Ureter (tissue), 1 donor: ENCODE measurements around the gene IQCE. TPM values are rescaled to one million over a fixed set of nuclear protein-coding genes. Genes with fewer than 3 reads are reported as not detected.

ENCODE experiments used
- DNase-seq: peaks from one replicate; pipeline ENCODE4 v3.0.0-alpha.2; 2020; ENCODE audit warnings: low spot score
- total RNA-seq: library from RNA; stranded (reverse); gene quantifications from one replicate; pipeline ENCODE4 v1.2.4, GENCODE V29; 2023
- donor health status: DM: yes; HTN: yes; CAD: no.

IQCE gene
- total RNA-seq = 23.0 TPM

DNA sequence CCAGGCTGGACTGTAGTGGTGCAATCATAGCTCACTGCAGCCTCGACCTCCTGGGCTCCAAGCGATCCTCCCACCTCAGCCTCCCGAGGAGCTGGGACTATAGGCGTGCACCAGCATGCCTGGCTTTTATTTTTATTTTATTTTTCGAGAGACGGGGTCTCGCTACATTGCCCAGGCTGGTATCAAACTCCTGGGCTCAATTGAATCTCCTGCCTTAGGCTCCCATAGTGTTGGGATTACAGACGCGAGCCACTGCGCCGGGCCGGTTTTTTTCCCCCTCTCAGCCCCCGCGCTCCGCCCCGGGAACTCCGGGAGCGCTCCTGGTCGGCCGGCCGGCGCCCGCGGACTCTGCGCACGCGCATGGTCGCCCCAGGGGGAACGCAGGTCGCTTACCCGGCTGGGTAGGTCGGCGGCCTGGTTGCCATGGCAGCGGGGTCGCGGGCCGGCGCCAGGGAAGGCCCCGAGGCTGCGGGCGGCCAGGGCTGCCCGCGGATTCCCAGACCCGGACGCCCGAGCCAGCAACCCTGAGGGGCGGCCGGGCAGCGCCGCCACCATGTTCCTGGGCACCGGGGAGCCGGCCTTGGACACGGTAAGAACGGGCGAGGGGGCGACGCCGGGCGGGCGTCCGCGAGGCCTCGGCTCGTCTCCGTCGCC, at the start of gene IQCE:
Gene IQCE, plus strand, starts transcription at position 351 of the 654 bp plus-strand sequence. Its CDS starts 203 bp downstream, at position 554.
- DNase-seq = peak; percentile 92

- no peak for DNase-seq
These were observed 49.4 kb upstream of the IQCE start for GRCh38 chr7:2509298-2509906.

DNA sequence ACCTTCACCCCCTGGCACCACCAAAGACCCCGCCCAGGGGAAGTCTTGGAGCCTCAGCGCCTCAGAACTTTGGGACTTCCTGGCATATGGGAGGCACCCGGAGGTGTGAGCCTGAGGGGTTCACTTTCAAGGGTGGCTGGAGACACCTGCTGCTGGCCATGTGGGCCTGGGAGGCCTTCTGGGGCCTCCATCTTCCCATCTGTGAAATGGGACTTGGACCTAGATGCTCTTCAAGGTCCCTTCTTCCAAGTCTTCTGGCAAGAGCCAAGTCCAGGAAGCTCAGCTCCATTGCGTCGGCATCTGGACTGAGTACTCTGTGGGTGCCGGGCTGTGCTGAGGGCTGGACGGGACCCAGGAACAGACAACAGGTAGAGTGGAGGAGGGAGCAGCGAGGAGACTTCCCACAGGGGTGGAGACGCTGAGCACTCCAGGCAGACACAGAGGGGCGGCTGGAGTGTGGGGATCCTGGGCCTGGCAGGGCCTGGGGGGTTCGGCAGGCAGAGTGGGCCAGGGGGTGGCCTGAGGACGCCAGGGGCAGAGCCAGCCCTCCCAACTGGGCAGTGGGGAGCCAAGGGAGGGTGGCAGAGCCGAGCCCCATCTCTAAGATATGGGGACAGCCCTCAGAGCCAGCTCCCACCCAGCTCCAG, 48.5 kb upstream of the IQCE start:
- no peak for DNase-seq

GRCh38 chr7:2510909-2511768, 47.6 kb upstream of the IQCE start:
- DNase-seq = no peak

DNA sequence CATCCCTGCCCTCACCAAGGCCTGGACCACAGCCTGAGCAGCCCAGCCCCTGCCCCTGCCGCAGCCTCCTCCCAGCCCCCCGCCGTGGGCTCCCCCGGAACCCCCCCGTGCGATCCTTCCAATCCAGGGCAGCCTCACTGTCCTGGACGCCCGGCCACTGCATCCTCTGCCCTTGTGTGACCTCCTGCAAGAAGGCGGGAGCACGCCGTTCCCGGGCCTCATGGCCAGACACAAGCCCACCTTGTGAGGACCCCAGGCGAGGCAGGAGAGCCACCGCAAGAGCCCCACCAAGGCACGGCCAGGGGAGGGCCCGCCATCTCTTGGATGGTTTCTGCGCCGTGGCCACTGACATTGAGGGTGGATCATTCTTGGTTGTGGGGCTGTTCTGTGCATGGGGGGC, 47.0 kb upstream of the IQCE start:
- DNase-seq = no peak

DNA sequence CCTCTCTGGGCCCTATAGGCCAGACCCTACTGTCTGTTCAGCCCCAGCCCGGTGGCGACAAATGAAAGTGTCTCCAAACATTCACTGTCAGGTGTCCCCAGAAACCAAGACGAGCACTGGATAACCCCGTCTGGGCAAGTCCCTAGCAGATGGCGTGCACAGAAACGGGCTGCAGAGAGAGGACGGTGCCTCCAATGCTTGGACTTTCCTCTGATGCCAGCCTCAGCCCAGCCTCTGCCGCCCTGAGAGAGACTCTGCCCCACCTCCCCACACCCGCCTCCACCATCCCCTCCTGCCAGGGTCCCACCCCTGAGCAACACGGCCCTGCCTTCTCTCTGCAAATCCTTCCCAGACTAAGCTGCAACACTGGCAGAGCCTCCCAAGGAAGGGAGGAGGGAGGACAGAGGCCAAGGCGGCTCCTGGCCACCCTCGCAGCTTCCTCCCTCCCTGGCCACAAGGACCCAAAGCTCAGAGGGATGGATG, 46.6 kb upstream of the IQCE start:
- no peak for DNase-seq

DNA sequence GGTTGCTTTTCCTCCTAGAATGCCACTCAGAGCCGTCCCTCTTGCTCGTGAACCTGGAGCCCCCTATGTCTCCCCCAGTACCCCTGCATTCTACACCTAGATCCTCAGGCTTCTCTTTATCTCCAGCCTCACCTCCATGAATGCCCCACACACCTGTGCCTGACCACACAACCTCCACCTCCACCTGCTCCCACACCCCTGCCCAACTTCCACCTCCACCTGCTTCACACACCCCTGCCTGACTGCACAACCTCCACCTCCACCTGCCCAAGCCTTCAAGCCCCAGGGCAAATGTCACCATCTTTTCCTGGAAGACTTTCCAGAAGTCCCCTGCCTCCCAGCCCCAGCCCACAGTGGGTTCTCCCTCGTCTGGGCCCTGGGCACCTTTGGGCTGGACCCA, 46.1 kb upstream of the IQCE start:
- no peak for DNase-seq

DNA sequence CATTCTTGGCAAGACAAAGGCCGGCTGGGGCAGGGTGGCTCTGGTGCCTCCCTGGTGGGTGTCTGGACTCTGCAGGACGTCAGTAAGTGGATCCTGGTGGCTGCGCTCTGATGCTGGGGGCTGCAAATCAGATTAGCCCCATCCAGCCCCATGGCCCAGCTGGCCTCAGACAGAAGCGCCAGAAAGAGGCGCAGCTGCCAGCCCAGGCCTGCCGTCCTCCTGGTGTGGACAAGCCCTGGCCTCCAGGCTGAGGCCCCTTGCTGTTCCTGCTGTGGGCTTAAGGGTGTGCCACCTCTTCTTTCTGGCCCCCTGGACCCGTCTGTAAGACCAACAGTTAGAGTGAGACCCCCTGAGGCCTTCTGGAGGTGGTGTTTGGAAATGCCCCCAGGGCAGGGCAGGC, 45.1 kb upstream of the IQCE start:
- DNase-seq = no peak

- no peak for DNase-seq
These were observed 44.0 kb upstream of the IQCE start for GRCh38 chr7:2514473-2515423.

GRCh38 chr7:2515424-2516193, 43.2 kb upstream of the IQCE start:
- DNase-seq = no peak

- DNase-seq = no peak
These were observed 42.6 kb upstream of the IQCE start for GRCh38 chr7:2516194-2516555.

DNA sequence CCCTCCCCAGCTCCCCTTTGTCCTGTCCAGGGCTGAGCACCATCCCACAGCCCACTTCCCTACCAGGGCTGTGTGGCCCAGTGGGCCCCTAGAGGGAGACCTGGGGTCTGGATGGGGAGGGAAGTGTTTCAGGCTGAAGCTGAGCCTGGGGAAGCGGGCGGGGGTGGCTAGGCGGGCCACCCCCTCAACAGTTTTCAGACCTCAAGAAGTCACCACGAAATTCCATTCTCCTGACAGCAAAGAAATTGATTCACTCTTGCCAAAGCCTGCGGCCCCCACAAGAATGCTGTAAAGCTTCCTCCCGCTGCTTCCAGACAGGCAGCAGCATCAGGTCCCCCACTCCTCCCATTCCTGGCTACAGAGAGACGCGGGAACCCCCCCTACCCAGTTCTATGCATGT, 41.8 kb upstream of the IQCE start:
- DNase-seq = no peak

DNA sequence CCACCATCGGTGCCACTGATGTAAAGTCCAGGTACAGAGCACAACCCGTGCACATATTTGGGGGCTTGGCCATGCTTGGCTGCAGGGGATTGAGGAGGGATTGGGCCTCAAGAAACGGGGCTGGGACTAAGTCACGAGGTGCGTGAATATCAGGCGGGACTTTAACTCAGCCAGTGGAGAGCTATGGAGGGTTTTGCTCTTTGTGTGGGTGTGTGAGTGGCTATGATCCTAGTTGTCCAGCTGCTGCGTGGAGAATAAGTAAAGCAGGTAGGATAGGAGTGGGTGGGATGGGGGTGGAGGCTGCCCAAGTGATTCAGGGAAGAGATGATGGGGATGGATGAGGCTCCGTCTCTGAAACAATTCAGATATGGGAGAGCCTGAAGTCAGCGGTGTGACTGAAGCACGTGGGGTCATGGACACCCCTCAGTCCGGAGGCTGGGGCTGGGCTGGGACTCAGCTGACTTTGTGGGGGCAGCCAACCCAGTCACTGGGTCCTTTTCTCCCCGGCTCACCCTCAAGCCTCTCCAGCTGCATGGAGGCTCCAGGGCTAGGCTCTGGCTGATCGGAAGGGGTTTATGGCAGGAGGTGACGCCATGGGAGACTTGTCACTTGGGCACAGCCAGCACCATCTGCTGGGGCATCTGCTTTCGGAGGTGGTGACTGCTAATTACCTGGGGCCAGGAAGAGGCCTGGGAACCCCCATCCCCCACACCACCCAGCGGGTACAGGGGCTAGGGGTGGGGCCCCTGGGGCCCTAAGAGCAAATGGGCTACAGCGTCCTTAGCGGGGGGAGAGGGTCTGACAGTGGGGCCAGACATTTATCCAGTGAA, 40.9 kb upstream of the IQCE start:
- no peak for DNase-seq

GRCh38 chr7:2518737-2519118, 40.1 kb upstream of the IQCE start:
- no peak for DNase-seq

DNA sequence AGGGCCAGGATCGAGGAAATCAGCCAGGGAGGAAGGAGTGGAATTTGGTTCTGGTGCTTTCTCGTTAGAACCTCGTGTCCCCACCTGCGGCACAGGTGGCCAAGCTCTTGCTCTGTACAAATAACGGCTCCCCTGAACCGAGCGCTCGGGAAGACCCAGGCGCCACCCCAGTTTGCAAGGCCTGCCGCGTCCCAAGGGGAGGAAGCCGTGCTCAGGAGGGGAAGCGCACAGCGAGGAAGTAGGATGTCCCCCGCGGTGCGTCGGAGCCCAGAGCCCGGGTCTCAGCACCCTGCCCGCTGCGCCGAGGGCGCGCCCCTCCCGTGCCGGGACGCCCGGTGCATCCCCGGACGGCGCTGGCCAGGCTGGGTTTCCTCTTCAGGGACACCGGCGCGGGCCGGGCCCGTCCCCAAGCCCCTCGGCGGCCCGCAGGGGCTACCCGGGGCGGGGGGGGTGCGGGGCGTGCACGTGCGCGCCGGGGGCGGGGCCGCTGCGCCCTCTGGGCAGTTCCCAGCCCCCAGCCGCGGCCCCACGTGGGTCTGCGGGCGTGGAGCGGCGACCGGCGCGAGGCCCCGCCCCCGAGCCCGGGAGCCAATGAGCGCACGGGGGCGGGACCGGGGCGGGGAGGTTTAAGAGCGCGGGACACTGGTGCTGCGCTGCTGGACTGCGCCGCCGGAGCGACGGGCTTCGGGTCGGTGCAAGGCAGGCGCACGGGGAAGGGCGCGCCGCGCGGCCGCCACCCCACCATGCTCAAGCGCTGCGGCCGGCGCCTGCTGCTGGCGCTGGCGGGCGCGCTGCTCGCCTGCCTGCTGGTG, 39.5 kb upstream of the IQCE start, which contains the start of gene LFNG:
Gene LFNG, plus strand, starts transcription at position 656 of the 812 bp plus-strand sequence. Its CDS starts 88 bp downstream, at position 744.
- DNase-seq = peak; percentile 83

DNA sequence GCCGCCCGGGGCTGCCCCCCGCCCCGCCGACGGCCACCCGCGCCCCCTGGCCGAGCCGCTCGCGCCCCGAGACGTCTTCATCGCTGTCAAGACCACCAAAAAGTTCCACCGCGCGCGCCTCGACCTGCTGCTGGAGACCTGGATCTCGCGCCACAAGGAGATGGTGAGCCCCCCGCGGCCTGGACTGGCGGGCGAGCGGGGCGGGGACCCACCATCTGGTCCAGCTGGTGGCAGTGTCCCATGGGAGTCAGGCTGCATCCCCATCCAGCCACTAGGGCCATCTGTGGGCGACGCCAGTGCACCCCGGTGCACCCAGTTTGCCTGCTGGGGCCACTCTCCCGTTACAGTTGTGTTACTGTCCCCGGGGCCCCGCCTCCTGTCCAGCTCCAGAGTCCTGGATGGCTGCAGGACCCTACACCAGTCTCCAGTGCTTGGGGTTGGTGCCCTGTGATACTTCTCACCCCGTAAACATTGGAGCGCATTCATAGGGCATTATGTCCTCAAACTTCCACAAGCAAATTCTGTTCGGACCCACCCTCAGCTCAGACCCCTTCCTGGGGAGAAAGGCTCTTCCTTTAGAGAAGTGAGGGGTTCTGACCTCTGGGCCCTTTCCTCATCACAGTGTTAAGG, 38.5 kb upstream of the IQCE start:
- DNase-seq = no peak

DNA sequence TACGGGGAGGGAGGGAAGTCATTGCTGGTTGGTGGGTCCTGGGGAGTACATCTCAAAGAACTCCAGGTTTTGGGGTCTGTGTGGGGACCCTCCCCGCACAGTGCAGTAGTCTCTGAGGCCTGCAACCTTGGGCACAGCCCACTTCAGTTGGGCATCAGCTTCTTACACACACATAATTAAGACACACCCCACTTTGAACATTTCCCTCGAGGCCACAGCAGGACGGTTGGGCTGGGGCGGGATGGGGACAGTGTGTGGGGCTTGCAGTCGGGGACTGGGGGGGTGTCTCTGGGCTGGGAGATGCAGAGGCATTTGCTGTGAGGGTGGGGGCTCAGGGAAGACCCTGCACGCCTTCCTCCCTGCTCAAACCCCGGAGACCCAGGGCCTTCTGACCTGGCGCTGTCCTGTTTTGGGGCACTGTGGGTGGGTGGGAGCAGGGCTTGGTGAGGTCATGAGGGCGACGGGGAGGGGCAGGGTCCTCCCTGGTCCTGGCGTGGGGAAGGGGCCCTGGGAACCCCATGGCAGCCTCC, 38.0 kb upstream of the IQCE start:
- DNase-seq = no peak

GRCh38 chr7:2521341-2521745, 37.4 kb upstream of the IQCE start:
- DNase-seq = no peak
